BLaER1 (cell line): ENCODE results near the gene MPP3.

Experiments
- H3K27ac ChIP-seq: shearing (Covaris generic); formaldehyde crosslinking; 2 replicates; pipeline ENCODE4 v1.8.1; 2022
- H3K27me3 ChIP-seq: shearing (Covaris generic); formaldehyde crosslinking; 2 replicates; pipeline ENCODE4 v1.8.1; 2022
- H3K36me3 ChIP-seq: shearing (Covaris generic); formaldehyde crosslinking; 2 replicates; pipeline ENCODE4 v1.8.1; 2022
- H3K4me1 ChIP-seq: shearing (Covaris generic); formaldehyde crosslinking; 2 replicates; pipeline ENCODE4 v1.8.1; 2022
- H3K4me2 ChIP-seq: shearing (Covaris generic); formaldehyde crosslinking; 2 replicates; pipeline ENCODE4 v1.8.1; 2022
- H3K4me3 ChIP-seq: shearing (Covaris generic); formaldehyde crosslinking; 2 replicates; pipeline ENCODE4 v1.8.1; 2022
- H3K9ac ChIP-seq: shearing (Covaris generic); formaldehyde crosslinking; 2 replicates; pipeline ENCODE4 v1.8.1; 2022
- H3K9me3 ChIP-seq: shearing (Covaris generic); formaldehyde crosslinking; 2 replicates; pipeline ENCODE4 v1.8.1; 2022
- H4K20me1 ChIP-seq: shearing (Covaris generic); formaldehyde crosslinking; 2 replicates; pipeline ENCODE4 v1.8.1; 2022
- Cebpa-rat ChIP-seq: shearing (Covaris generic); IDR thresholded peaks from 2 replicates; pipeline ENCODE4 v1.8.1; 2022

MPP3 gene

DNA sequence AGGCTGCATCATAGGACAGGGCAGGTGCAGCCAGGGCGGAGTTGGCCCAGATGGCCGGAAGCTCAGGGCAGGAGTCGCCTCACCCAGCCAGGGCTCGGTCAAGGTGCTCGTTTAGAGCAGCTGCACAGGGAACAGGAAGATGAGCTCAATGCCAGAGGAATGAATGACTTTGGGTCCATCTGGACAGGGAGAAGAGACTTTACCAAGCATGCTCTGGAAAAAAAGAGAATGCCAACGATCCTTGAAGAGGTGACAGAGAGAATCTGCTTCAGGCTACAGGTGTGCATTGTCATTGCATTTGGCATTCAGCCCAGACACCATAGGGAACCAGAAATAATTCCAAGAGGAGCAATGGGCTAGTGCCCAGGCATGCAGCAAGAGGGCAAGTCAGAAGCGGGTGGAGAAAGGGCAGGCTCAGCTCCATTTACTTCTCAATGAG lies 6.7 kb upstream of the MPP3 start:
- Histone ChIP-seq H3K9ac (no peak overlapping the region), H3K4me3 (no peak overlapping the region), H3K36me3 (no peaks in the 10 kb centered on the region), H3K9me3 (no peaks in the 10 kb centered on the region), H4K20me1 (no peaks in the 10 kb centered on the region), H3K27ac (no peak overlapping the region), H3K4me2 (no peak overlapping the region), H3K4me1 (0 out of 2 replicates have a peak, but pooled peaks cover 4% of the 10 kb centered on the region), H3K27me3 (no peaks in the 10 kb centered on the region)
- no peak for TF ChIP-seq Cebpa-rat

DNA sequence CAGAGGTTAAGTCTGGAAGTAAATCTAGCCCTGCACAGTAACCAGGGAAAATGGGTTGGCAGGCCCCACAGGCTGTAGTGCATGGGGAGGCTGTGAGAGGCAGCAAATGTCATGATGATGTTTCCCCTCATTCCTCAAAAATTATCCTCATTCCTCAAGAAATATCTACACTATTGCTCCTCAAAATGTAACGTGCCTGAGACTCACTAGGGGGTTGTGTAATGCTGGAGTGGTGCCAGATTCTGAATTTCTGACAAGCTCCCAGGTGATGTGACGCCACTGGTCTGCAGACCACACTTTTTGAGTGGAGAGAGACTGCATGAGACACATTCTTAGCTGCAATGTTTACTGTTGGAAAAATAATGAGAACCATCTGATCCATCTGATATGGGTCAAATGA lies 1.2 kb upstream of the MPP3 start:
- H3K4me1 ChIP-seq: peaks cover 13% of the 10 kb centered on the region; the same call in 1 of the 2 replicates
- H3K4me3 ChIP-seq: no peak overlapping the region
- H3K4me2 ChIP-seq: no peak overlapping the region
- no peaks in the 10 kb centered on the region for H4K20me1 ChIP-seq
- peaks cover 4% of the 10 kb centered on the region; the same call in 1 of the 2 replicates for H3K27me3 ChIP-seq
- peaks cover 8% of the 10 kb centered on the region; the same call in 1 of the 2 replicates for H3K36me3 ChIP-seq
- H3K9me3 ChIP-seq: no peaks in the 10 kb centered on the region
- no peak overlapping the region for H3K27ac ChIP-seq
- no peak overlapping the region for H3K9ac ChIP-seq
- no peak for TF ChIP-seq Cebpa-rat

DNA sequence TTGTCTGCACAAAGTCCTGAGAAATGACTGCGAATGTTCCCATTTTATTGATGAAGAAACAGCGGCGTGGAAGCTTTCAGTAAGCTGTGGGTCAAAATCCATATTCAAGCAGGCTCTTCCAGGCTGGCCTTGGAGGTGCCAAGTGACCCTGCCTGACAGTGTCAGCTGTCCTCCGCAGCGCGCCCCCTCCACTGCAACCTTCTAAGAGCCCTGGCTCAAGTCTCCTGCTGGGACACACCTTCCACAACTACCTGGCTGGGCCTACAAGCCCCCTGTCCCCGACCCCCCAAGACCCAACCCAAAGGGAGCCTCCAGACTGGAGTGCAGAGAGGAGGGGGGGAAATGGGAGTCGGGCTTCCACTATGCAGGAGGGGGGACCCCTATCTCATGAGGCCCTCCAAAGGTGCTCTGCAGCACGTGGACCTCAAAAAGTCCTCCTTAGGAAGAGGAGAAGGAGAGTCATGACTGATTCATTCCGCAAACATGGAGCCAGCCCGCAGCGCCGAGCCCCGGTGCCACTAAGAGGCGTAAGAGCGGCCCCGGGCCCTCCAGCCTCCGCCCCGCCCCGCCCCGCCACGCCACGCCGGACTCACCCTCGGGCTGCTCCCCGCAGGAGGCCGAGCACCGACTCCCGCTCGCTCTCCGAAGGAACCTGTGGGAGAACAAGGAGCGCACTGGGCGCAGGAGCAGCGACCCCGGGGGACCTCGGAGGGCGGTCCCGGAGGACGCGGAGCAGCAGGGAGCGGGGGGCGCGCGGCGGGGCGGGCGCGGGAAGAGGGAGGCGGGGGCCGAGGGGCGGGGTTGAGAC lies 574 bp downstream of the MPP3 start:
- Histone ChIP-seq H4K20me1 (no peaks in the 10 kb centered on the region), H3K4me2 (peak overlapping the region; percentile 97), H3K4me3 (peak overlapping the region; percentile 73), H3K27me3 (peaks cover 4% of the 10 kb centered on the region; the same call in 1 of the 2 replicates), H3K36me3 (peaks cover 12% of the 10 kb centered on the region; the same call in 1 of the 2 replicates), H3K4me1 (peaks cover 13% of the 10 kb centered on the region; the same call in 1 of the 2 replicates), H3K27ac (0 out of 2 replicates have a peak overlapping the region, but pooled peaks have one; percentile 9), H3K9me3 (no peaks in the 10 kb centered on the region), H3K9ac (peak overlapping the region; percentile 73)
- TF ChIP-seq Cebpa-rat: no peak

DNA sequence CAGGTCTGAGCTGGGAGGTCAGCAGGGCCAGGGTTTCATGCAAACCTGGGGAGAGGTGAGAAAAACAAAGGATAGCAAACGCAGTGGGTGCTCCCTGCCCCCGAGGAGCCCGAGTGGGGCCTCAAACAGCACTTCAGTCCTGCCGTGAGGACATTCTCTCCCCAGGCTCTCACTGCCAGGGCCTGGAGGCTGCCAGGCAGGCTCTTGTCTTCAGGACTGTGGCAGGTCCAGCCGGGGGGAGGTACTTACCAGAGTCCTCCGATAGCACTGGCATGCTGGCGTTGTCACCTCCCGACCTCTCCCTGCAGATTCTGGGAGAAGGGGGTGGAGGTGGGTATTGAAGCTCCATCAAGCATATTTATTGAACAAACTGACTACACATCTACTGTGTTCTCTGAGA lies 1.3 kb downstream of the MPP3 start:
- H3K4me2 ChIP-seq: no peak overlapping the region
- H3K27me3 ChIP-seq: peaks cover 4% of the 10 kb centered on the region; the same call in 1 of the 2 replicates
- no peaks in the 10 kb centered on the region for H4K20me1 ChIP-seq
- H3K9ac ChIP-seq: no peak overlapping the region
- no peaks in the 10 kb centered on the region for H3K9me3 ChIP-seq
- no peak for TF ChIP-seq Cebpa-rat
- peaks cover 13% of the 10 kb centered on the region; the same call in 1 of the 2 replicates for H3K36me3 ChIP-seq
- no peak overlapping the region for H3K27ac ChIP-seq
- H3K4me3 ChIP-seq: no peak overlapping the region
- H3K4me1 ChIP-seq: peaks cover 13% of the 10 kb centered on the region; the same call in 1 of the 2 replicates

DNA sequence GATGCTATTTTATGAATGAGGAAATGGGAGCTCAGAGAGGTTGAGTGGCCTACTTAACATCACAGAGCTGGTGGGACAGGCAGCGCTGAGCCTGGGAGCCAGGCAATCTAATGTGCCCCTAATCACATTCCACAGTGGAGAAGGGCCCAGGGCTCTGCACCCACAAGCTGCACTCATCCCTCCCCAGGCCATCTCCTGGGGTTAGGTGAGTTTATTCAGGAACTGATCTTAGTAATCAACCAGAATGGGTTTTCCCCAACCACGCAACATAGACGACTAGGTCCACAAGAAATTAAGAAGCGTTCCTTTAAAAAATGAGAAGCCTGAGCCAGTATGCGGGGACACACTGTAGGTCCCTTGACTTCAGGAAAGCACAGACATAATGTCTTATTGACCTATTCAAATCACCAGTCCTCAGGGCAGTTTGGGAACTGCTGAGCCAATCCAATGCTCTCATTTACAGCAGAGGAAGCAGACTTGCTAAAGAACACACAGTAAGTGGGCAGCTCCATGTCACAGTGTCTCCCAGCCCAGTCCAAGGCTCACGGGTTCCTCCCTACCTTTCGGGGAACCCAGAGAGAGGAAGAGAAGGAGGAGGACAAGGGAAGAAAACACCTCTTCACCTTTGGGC lies 2.3 kb downstream of the MPP3 start:
- no peak overlapping the region for H3K9ac ChIP-seq
- H3K27me3 ChIP-seq: peaks cover 4% of the 10 kb centered on the region; the same call in 1 of the 2 replicates
- no peak overlapping the region for H3K4me3 ChIP-seq
- no peak for TF ChIP-seq Cebpa-rat
- no peak overlapping the region for H3K27ac ChIP-seq
- H3K4me1 ChIP-seq: peaks cover 13% of the 10 kb centered on the region; the same call in 1 of the 2 replicates
- peaks cover 17% of the 10 kb centered on the region; the same call in 1 of the 2 replicates for H3K36me3 ChIP-seq
- no peak overlapping the region for H3K4me2 ChIP-seq
- H4K20me1 ChIP-seq: no peaks in the 10 kb centered on the region
- no peaks in the 10 kb centered on the region for H3K9me3 ChIP-seq

DNA sequence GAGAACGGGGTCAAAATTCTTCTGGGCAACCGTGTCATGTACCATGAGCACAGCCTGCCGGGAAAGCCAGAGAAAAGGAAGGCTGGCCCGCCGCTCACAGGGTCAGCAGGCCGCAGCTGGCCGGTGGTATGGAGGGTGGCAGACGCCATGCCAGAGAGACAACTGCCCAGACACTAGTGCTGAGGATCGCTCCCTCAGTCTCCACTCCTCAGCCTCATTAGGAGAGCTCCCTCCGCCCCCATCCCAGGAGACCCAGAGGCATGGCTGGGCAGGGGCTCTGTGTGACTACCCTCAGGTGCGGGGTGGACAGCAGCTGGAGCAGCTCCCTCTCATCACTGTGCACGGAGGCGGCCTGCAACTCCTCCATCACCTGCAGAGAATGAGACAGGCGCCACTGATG lies 3.2 kb downstream of the MPP3 start:
- Histone ChIP-seq H4K20me1 (no peaks in the 10 kb centered on the region), H3K9me3 (no peaks in the 10 kb centered on the region), H3K27ac (no peak overlapping the region), H3K4me2 (no peak overlapping the region), H3K9ac (no peak overlapping the region), H3K27me3 (peaks cover 4% of the 10 kb centered on the region; the same call in 1 of the 2 replicates), H3K4me3 (no peak overlapping the region), H3K36me3 (peaks cover 21% of the 10 kb centered on the region; the same call in 1 of the 2 replicates), H3K4me1 (peaks cover 13% of the 10 kb centered on the region; the same call in 1 of the 2 replicates)
- no peak for TF ChIP-seq Cebpa-rat

DNA sequence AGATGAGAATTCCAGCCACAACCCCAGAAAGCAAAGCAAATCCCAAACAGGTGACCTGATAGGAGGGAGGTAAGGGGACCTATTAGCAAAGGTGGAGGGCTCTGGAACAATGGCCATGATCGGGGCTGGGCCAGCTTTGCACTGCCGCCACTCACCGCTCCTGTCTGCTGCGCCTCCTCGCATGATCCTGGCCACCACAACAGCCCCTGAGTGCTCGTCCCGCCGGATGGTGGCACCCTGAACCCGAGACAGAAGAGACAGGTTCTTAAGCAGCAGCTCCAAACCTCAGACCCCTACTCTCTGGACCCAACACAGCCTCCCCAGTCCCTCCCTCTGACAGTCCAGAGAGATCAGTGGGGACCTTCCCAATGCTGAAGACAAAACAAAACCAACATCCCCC lies 5.3 kb downstream of the MPP3 start:
- no peaks in the 10 kb centered on the region for H4K20me1 ChIP-seq
- TF ChIP-seq Cebpa-rat: no peak
- no peaks in the 10 kb centered on the region for H3K9me3 ChIP-seq
- H3K4me1 ChIP-seq: peaks cover 8% of the 10 kb centered on the region; the same call in 1 of the 2 replicates
- H3K4me3 ChIP-seq: no peak overlapping the region
- peaks cover 21% of the 10 kb centered on the region; the same call in 1 of the 2 replicates for H3K36me3 ChIP-seq
- H3K27ac ChIP-seq: no peak overlapping the region
- H3K27me3 ChIP-seq: no peaks in the 10 kb centered on the region
- H3K9ac ChIP-seq: no peak overlapping the region
- no peak overlapping the region for H3K4me2 ChIP-seq

DNA sequence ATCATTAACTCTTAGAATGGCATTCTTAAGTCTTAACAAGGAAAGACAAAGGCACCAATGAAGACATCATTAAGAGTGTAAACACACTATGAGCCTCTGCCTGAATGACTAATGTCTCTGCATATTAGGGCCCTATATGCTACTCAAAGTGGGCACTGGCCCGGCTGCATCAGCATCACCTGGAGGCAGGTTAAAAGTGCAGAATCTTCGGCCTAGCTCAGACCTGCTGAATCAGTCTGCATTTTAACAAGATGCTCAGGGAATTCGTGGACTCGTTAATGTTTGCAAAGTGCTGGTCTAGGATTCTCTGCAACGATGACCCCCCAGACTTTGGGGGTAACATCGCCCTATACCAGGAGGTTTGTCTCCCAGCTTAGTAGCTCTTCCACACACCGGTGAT lies 6.7 kb downstream of the MPP3 start:
- Histone ChIP-seq H3K27ac (no peak overlapping the region), H4K20me1 (no peaks in the 10 kb centered on the region), H3K4me3 (no peak overlapping the region), H3K36me3 (peaks cover 21% of the 10 kb centered on the region; the same call in 1 of the 2 replicates), H3K4me1 (no peaks in the 10 kb centered on the region), H3K9me3 (no peaks in the 10 kb centered on the region), H3K9ac (no peak overlapping the region), H3K4me2 (no peak overlapping the region), H3K27me3 (no peaks in the 10 kb centered on the region)
- TF ChIP-seq Cebpa-rat: no peak

DNA sequence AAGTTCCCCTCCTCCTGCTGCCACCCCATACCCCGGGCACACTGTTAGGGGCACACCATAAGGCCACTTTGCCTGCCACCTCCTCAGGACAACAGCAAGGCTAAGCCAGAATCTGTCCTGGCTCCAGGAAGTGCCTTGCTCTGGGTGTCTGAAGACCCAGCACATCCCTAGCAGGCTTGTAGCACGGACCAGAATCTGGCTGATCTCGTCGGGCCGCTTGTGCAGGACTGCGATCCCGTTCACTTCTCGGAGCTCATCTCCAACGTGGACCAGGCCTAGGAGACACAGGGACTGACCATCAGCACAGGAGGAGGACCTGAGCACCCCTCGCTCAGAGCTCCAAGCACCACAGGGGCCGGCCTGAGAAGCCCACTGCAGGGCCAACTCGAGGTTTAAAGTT lies 7.4 kb downstream of the MPP3 start:
- Histone ChIP-seq H3K27me3 (no peaks in the 10 kb centered on the region), H3K9me3 (no peaks in the 10 kb centered on the region), H3K4me3 (no peak overlapping the region), H3K36me3 (peaks cover 25% of the 10 kb centered on the region; the same call in 1 of the 2 replicates), H4K20me1 (no peaks in the 10 kb centered on the region), H3K4me1 (no peaks in the 10 kb centered on the region), H3K9ac (no peak overlapping the region), H3K4me2 (no peak overlapping the region), H3K27ac (no peak overlapping the region)
- no peak for TF ChIP-seq Cebpa-rat
